SH-SY5Y (cell line): ENCODE data around the gene ANKRD13D.

Source experiments
- GATA2 ChIP-seq: IDR thresholded peaks from 2 replicates; pipeline ENCODE4 v1.6.1; 2011; ENCODE audit warnings: mild to moderate bottlenecking, low read depth, low read length
- GATA3 ChIP-seq: IDR thresholded peaks from 2 replicates; pipeline ENCODE4 v1.6.1; 2011; ENCODE audit warnings: low read depth, mild to moderate bottlenecking, low read length, moderate library complexity

GRCh38 chr11:67312187-67313021 is 23.3 kb downstream of the ANKRD13D start:
- TF ChIP-seq GATA2, result peak; percentile 60; the same call in 1 of the 2 replicates
- no peak for TF ChIP-seq GATA3
